ENCODE measurements around the gene GPC6.

DNA sequence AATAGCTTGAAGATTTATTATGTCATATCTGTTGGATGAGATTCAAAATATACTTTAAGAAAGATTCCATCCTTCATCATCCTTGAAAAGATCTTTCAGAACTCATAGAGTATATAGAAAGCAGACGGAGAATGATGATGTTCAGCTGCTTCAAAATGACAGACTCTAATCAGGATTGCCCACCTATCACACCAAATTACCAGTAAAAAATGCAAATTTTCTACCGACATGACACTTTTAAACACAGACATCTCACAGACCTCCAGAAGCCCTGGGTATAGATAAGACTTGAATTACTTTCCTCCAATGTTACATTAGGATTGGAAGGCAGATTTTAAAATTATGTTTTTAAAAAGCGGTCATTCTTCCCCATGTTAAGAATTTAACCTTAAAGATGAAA is 235.5 kb downstream of the GPC6 start:
- TF ChIP-seq, protein P1, sequence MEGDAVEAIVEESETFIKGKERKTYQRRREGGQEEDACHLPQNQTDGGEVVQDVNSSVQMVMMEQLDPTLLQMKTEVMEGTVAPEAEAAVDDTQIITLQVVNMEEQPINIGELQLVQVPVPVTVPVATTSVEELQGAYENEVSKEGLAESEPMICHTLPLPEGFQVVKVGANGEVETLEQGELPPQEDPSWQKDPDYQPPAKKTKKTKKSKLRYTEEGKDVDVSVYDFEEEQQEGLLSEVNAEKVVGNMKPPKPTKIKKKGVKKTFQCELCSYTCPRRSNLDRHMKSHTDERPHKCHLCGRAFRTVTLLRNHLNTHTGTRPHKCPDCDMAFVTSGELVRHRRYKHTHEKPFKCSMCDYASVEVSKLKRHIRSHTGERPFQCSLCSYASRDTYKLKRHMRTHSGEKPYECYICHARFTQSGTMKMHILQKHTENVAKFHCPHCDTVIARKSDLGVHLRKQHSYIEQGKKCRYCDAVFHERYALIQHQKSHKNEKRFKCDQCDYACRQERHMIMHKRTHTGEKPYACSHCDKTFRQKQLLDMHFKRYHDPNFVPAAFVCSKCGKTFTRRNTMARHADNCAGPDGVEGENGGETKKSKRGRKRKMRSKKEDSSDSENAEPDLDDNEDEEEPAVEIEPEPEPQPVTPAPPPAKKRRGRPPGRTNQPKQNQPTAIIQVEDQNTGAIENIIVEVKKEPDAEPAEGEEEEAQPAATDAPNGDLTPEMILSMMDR (IDR thresholded peaks at IDR 0.05; ENCODE audit: poor library complexity), result no peak
- no peak for TF ChIP-seq EZH2 (IDR thresholded peaks at IDR 0.05; ENCODE audit: borderline replicate concordance)
